Dermis blood vessel endothelial cell (primary cell): ENCODE results near the gene HKDC1. TPM values are rescaled to one million over a fixed set of nuclear protein-coding genes. Genes with fewer than 3 reads are reported as not detected.
"Not testable (repeated sequence)": the region's sequence is repeated elsewhere in the genome, so short reads cannot be mapped to it uniquely, and the experiment has no call there.

ENCODE experiments used
- DNase-seq: peaks from one replicate; pipeline ENCODE4 v3.0.0; 2010
- total RNA-seq: library from RNA; depleted of rRNA; stranded (reverse); fragments of >200 nt; gene quantifications from 2 replicates; pipeline ENCODE4 v1.2.3, GENCODE V29; 2014

HKDC1 gene, protein sequence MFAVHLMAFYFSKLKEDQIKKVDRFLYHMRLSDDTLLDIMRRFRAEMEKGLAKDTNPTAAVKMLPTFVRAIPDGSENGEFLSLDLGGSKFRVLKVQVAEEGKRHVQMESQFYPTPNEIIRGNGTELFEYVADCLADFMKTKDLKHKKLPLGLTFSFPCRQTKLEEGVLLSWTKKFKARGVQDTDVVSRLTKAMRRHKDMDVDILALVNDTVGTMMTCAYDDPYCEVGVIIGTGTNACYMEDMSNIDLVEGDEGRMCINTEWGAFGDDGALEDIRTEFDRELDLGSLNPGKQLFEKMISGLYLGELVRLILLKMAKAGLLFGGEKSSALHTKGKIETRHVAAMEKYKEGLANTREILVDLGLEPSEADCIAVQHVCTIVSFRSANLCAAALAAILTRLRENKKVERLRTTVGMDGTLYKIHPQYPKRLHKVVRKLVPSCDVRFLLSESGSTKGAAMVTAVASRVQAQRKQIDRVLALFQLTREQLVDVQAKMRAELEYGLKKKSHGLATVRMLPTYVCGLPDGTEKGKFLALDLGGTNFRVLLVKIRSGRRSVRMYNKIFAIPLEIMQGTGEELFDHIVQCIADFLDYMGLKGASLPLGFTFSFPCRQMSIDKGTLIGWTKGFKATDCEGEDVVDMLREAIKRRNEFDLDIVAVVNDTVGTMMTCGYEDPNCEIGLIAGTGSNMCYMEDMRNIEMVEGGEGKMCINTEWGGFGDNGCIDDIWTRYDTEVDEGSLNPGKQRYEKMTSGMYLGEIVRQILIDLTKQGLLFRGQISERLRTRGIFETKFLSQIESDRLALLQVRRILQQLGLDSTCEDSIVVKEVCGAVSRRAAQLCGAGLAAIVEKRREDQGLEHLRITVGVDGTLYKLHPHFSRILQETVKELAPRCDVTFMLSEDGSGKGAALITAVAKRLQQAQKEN
- total RNA-seq: 0.23 and 0.85 TPM in 2 replicates

DNA sequence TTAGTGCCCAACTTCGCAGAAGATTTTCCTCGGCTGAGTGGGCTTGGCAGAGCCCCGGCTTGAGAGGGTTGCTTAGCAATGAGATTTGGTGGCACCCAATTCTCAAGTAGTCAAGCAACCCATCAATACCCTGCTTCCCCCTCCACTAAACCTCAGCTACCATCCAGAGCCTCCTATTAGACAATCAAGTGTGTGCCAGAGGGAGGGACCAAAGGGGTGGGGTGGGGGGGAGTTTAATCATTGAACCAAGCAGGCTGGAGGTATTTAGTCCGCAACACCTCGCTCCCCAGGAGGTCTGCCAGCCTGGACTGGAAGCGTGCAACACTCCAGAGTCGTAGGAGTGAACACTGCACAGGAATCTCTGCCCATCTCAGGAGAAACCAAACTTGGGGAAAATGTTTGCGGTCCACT is at the start of gene HKDC1:
TSS of gene HKDC1 (plus strand) at position 292 of the 411 bp plus-strand sequence. CDS start at position 396, 104 bp downstream.
- DNase-seq: no peak

DNA sequence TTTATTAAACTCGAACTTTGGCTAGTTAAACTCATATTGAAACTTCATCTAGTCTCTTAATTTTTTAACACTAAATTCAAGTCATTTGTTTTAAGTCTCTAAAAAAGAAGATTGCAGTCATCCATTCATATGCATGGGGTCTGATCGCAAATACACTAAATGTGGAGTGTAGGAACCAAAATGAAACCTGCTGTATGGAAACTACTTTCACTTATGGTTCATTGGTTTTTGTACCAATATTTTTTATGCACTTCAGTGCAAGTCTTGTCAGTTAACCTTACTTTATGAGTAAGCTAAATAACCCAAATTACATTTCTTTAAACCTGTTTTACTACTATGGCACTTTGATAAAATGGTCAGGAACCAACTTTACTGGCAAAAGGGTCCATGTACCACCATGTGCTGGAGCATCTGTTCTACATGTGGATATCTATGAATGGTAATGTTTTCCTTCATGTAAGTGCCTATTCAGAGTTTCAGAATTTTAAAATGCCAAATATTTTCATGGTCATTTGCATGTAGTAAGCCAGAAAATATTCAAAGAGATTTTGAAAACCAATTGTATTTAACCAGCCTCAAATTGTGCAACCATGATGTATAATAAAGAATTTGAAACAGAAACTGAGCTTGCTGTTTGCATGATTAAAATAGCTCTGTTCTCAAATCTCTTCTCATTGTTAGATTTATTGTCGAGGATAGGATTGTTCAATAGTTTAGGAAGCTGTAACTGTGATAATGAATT is 47.7 kb upstream of the HKDC1 start:
- DNase-seq: no peak

DNA sequence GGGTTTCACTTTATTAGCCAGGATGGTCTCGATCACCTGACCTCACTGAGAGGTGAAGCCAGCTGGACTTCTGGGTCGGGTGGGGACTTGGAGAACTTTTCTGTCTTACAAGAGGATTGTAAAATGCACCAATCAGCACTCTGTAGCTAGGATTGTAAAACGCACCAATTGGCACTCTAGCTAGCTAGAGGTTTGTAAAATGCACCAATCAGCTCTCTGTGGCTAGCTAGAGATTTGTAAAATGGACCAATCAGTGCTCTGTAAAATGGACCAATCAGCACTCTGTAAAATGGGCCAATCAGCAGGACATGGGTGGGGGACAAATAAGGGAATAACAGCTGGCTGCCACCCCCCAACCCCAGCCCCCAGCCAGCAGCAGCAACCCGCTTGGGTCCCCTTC is 44.8 kb upstream of the HKDC1 start:
- DNase-seq: not testable (repeated sequence)

DNA sequence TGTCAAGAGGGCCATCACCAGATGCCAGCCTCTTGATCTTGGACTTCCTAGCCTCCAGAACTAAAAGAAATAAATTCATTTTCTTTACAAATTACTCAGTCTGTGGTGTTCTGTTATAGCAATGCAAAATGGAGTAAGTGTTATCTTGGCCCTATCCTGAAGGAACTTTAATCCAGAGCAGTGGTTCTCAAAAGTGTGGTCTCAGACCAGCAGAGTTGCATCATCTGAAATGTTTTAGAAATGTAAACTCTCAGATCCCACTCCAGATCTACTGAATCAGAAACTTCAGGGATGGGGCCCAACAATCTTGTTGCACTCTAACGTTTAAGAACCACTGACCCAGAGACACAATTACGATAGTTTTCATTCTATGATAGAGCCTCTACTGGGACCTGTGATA is 43.3 kb upstream of the HKDC1 start:
- no peak for DNase-seq

DNA sequence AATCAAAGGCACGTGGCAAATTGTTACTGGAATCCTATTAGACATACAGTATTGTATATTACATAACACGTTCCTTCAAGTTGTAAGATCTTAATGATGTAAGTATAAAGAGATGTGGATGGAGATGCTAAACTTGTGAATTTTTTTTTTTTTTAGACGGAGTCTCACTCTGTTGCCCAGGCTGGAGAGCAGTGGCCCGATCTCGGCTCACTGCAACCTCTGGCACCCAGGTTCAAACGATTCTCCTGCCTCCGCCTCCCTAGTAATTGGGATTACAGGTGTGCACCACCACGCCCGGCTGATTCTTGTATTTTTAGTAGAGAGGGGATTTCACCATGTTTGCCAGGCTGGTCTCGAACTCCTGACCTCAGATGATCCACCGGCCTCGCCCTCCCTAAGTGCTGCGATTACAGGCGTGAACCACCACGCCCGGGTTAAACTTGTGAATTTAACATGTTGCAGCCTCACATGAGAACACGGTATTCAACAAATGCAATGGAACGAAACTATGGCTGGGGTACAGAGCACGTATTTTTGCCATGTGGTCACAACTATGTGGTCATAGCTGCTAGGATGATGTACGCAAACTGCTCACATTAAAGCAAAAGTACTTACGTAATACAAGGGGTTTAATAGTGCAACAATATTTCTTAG is 40.9 kb upstream of the HKDC1 start:
- no peak for DNase-seq

DNA sequence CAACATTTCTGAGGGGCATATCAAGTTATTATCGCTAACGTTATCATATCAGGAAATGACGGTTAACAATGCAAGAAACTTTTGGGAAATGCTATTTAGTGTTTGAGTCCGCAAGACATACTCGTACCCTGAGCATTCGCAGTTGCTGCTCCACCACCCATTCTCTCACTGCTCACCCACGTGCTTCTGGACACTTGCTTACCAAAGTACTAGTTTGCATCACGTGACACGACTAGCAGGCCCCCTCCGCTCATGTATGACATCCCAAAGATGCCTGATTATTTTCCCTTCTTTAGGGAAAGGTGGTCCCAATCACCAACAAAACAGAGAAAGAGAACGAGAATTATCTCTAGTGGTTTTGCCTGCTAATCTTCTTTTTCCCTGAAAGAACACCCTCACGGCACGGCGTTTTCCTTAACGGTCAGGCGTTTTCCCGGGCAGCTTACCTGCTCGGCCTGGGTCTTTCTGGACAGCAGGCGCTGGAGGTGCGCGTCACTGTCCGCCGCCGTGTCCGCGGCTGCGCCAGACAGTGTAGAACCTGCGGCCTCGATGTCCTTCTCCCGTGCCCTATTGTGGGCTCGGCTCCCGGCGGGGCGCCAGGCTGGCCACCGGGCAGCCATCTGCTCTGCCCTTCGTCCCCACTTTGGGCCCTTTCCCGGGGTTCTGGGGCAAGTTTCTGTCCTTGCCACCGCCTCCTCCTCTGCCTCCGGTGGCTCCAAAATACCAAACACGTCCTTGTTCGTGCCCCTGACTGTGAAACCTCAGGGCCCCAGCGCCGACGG is 40.2 kb upstream of the HKDC1 start, which contains the start of gene SUPV3L1:
TSS of gene SUPV3L1 (plus strand) at position 492 of the 782 bp plus-strand sequence. CDS start at position 550, 58 bp downstream.
- DNase-seq: peak; percentile 98

DNA sequence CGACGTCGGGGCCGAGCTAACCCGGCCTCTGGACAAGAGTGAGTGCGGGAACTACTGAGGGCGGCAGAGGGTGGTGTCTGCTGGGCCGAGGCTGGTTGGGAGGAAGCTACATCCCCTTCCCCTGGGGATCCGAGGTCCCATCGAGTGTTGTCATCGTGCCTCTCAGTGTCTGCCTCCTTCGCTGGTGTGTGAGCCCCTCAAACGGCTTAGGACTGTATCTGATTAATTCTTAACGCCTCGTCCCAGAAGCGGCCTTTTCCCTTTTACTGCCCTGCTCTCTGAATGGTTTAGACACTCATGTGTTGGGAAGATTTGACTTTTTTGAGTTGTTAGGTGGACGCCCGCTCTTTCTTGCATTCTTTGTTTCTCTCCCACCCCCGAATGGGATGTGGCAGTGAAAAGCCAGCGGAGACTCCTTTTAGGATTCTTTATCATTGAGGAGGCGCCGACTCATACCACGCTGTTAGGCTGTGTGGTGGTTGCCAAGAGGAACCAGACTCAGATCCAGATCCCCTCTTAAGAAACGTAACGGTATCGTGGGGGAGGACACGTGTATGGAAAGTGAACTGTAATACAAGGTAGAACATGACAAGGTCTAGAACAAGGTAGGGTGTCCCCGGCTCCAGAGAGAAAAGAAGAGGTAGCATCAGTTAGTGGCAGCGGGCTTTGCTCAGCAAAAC is 39.5 kb upstream of the HKDC1 start:
- peak; percentile 22 for DNase-seq

DNA sequence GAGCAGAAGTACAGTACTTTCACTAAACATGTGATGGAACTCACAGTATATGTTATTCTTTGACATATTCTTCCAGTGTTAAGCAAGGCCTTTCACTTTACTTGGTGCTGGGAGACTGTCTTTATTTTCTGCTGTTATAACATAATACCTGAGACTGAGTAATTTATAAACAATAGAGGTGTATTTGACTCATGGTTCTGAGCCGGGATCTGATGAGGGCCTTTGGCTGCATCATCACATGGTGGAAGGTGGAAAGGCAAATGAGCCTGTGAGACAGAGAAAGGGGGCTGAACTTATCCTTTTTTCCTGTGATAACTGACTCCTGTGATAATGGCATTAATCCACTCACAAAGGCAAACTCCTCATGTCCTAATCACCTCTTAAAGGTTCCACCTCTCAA is 38.7 kb upstream of the HKDC1 start:
- DNase-seq: no peak

DNA sequence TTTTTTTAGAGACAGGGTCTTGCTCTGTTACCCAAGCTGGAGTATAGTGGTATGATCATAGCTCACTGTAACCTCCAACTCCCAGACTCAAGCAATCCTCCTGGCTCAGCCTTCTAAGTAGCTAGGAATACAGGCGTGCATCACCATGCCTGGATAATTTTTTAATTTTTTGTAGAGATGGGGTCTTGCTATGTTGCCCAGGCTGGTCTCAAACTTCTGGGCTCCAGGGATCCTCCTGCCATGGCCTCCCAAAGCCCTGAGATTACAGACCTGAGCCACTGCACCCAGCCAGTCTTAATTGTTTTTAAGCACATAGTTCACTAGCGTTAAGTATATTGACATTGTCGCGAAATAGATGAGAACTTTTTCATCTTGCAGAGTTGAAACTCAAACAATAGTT is 38.1 kb upstream of the HKDC1 start:
- DNase-seq: no peak

DNA sequence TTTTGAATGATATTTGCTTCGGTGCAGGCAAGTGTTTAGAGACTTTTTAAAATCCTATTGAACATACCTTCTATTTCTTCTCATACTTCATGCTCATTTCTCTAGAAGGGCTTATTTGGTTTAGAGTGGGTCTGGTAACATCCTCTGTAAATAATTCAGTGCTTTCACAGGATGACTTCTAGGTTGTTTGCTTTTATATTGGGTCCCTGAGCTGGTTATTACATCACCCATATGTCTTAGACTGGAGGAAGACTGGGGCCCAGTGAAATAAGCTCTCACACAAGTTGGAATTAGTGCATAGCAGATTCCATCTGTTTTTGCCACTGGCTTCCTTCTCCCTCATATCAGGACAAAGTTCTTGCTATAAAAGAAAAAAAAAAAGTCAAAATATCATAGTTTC is 33.6 kb upstream of the HKDC1 start:
- no peak for DNase-seq

DNA sequence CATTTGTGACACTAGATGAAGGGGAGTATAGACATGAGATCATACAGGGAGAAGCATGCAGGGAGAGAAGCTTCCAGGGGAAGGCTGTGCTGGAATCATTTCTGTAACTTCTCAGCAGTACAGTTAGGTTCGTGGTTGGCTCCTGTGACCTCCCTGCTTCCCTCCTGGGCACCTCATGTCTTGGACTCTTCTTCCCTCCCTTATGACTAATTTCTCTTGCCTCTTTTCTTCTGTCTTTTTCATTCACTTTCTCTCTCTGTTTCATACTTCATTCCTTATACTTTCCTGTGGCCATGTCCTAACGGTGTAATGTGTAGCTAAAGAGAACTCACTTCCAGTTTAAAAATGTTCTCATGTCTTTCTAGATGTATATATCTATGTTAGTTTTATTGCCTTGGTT is 19.1 kb upstream of the HKDC1 start:
- no peak for DNase-seq

DNA sequence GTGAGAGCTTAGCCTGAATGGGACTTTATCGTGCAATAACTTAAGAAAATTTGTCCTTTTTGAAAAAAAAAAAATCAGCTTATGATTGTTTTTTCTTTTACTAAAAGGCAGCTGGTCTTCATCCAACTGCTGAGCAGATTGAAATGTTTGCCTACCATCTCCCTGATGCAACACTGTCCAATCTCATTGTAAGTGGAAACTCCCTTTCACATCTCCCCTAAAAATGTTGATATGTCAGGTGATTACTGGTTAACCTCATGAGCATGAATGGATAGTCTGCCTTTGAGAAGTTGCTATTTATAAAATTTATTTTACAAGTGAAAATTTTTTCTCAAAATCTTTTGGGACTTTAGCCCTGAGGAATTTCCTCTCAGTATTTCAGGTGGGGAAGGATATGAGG is 17.8 kb upstream of the HKDC1 start:
- DNase-seq: no peak

DNA sequence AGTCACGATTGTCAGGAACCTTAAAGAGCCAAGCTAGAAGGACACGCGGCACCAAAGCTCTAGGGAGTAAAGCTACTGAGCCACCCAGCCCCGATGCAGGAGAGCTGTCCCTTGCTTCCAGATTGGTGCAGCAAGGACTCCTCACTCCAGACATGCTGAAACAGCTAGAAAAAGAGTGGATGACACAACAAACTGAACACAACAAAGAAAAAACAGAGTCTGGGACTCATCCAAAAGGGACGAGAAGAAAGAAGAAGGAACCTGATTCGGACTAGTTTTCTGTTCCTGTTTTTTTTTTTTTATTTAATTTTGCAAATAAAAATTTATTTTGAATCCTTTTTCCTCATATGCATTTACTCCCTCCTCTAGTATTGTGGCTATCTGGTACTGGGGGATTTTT is 11.4 kb upstream of the HKDC1 start:
- no peak for DNase-seq

DNA sequence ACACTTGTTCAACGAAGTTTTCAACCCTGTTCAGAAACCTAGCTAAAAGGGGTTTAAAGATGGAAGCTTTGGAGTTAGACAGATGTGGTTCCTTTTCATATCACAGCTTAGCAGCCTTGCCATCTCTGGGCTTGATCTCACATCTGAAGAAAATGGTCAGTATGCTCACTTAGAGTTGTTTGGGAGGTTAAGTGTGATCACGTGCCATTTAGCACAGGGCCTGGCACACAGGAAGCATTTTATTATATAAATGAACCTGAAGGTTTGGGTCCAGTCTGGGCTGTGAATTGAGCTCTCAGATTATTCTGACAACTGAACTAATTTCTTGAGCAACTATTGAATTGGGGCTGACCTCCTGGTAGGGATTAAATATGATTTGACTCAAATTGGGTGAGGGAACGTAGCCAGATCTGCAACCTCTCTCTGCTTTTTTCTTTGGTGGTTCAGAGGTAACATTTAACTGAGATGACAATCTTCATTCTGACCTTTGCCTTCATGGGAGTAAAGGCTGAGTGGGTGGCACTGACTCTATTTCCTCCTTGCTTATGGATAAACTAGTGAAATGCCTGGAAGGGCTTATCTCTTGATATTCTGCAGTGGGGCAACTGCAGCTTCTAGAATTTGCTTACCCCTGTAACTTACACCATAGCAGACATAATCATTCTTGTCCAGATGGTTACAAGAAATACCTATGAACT is 10.2 kb upstream of the HKDC1 start:
- no peak for DNase-seq

DNA sequence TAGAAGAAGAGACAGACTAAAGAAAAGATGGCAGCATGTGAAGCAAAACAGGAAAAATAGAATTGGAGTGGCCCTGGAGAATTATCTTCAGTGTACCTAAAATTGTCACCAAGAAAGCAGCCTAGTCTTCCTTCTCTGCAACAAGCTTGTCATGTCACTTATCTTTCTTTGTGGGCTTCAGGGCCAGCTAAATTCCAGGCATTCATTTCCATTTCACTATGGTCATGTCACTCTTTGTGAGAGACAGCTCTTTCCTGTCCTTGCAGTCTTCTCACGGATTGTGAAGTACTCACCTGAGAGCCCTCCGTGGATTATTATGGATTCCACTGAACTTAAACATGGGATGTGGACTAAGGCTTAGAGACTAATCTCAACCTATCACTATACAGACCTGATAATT is 9.0 kb upstream of the HKDC1 start:
- DNase-seq: no peak

DNA sequence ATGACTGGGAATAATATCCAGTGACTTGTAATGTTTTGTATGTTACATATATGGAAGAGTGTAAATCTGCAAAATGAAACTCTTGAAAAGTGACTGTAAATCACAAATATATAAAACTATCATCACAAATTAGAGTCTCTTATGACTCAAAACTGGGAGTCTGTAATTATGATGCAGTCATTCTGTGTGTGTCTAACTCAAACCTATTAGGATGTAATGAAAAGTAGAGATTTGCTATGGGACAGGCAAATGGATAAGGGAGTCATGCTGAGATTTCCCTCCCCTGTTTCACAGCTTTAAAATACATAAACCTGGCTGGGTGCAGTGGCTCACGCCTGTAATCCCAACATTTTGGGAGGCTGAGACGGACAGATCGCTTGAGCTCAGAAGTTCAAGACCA is 8.6 kb upstream of the HKDC1 start:
- DNase-seq: no peak

DNA sequence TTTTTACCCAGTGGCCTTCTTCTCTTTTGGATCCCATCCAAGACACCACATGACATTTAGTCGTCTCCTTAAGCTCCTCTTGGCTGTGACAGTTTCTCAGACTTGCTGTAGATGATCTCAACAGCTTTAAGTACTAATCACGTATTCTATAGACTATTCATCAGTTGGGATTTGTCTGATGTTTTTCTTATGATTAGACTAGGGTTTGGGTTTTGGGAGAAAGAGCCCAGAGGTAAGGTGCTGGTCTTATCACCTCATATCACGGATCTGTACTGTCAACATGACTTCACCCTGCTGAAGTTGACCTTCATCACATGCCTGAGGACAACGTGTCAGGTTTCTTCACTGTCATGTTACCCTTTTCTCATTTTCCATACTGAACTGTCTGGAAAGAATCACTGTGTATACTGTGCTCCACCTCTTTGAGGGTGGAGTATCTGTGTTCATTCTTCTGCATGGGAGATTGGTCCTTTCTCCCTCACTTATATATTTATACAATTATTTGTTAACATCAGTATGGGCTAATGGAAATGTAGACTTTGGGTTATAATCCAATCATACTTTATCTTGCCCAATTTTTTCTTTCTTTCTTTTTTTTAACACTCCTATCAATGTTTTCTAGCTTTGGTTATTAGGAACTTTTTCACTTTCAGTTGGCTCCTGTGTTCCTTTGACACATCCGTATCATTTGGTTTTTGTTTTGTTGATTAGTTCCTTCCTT is 6.4 kb upstream of the HKDC1 start:
- DNase-seq: no peak

DNA sequence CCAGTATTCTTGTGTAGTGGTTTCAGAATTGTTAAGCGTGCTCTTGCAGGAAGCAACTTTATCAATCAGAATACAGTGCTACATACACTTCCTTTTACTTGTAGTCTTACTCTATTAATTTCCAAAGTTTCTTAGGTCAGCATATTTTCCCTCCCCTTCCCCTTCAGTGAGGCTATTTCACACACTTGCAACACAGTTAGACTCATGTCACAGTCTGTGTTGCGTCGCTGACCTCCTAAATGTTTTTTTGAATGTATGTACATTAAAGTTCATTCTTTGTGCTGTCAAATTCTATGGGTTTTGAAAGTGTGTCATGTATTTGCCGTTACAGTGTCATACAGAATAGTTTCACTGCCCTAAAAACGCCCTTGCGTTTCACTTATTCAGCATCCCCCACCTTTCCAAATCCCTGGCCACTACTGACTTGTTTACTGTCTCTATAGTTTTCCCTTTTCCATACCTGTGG is 5.4 kb upstream of the HKDC1 start:
- no peak for DNase-seq

DNA sequence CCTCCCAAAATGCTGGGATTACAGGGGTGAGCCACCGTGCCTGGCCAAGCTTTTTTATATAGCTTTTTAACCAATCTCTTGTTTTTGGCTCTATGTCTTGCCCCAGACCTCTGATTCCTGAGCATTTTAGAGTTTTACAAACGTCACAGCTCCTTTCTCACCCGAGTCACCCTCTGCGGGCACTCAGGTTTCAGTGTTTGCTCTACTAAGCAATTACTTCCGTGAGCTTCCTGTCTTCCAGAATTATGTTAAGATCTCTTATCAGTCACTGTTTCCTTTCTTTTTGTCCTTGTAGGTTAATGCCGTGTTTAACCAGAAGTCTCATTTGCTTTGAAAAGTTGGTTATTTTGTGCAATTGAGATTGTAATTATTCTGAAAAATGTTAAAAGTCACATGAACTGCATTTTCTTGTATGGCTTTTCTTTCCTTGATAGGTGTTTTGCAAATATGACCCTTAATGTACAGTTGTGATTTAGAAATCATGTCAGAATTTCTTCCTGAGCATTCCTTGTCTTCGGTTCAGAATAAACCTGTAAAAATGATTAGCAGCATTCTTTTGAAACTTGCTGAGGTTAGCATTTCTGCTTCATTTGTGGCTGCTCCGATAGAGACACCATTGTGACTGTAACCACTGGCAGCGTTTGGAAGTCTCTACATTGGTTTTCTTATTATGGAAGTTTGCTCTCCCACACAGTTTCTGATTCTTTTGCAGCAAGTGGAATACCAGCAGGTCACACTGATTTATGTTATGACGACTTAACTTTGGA is 4.5 kb upstream of the HKDC1 start:
- DNase-seq: peak; percentile 49
